Vagina (tissue), 2 donors: ENCODE data around the gene LOXL3. TPM values are rescaled to one million over a fixed set of nuclear protein-coding genes. Genes with fewer than 3 reads are reported as not detected.

ENCODE experiments used
- DNase-seq, 2 donors: peaks; one replicate each; pipeline ENCODE4 v3.0.0-alpha.2; 2017; ENCODE audit errors: extremely low spot score in 2 of 2
- H3K27ac ChIP-seq: fragments of 200-600 bp; sonication (generic); one replicate; pipeline ENCODE4 v1.5.1; 2019
- H3K27me3 ChIP-seq: fragments of 200-600 bp; sonication (generic); one replicate; pipeline ENCODE4 v1.5.1; 2019
- H3K36me3 ChIP-seq, 2 donors: fragments of 200-600 bp; sonication (generic); one replicate each; pipeline ENCODE4 v1.5.1; 2017 to 2019
- H3K4me1 ChIP-seq: fragments of 200-600 bp; sonication (generic); one replicate; pipeline ENCODE4 v1.5.1; 2019
- H3K4me3 ChIP-seq, 2 donors: fragments of 200-600 bp; sonication (generic); 1 replicate in 1 of 2; 2 replicates in 1 of 2; pipeline ENCODE4 v1.5.1; 2016 to 2019
- H3K9me3 ChIP-seq: fragments of 200-600 bp; sonication (generic); one replicate; pipeline ENCODE4 v1.5.1; 2019
- POLR2A ChIP-seq, 2 donors: fragments of 450-650 bp; IDR thresholded peaks; one replicate each; pipeline ENCODE4 v1.6.1; 2017; ENCODE audit warnings: antibody characterized with exemption in 2 of 2, mild to moderate bottlenecking in 2 of 2, moderate library complexity in 2 of 2
- POLR2AphosphoS5 ChIP-seq, 2 donors: sonication (generic); formaldehyde crosslinking; IDR thresholded peaks; one replicate each; pipeline ENCODE4 v1.9.0; 2017; ENCODE audit warnings: antibody characterized with exemption in 2 of 2, mild to moderate bottlenecking in 2 of 2, low read depth in 1 of 2; ENCODE audit not compliant: insufficient read depth in 1 of 2
- intact Hi-C: fragments of 100-400 bp; cut with DNase I; formaldehyde crosslinking; loops from one replicate; pipeline ENCODE4 v1.15.1; 2023
- total RNA-seq: library from RNA; depleted of rRNA; stranded (reverse); fragments of >200 nt; gene quantifications from one replicate; pipeline ENCODE4 v1.2.3, GENCODE V29; 2016
- TF ChIP-seq, protein P1 (sequence below), 3 experiments: fragments of 450-650 bp in 2 of 3; fragments of 200-600 bp in 1 of 3; sonication (generic) in 1 of 3; IDR thresholded peaks; one replicate each; pipeline ENCODE4 v1.5.1; 2017 to 2019; ENCODE audit warnings: antibody characterized with exemption in 3 of 3, mild to moderate bottlenecking in 2 of 3, moderate library complexity in 2 of 3

LOXL3 gene
- total RNA-seq, 1 donor from 2014 or later: 6.1 TPM

DNA sequence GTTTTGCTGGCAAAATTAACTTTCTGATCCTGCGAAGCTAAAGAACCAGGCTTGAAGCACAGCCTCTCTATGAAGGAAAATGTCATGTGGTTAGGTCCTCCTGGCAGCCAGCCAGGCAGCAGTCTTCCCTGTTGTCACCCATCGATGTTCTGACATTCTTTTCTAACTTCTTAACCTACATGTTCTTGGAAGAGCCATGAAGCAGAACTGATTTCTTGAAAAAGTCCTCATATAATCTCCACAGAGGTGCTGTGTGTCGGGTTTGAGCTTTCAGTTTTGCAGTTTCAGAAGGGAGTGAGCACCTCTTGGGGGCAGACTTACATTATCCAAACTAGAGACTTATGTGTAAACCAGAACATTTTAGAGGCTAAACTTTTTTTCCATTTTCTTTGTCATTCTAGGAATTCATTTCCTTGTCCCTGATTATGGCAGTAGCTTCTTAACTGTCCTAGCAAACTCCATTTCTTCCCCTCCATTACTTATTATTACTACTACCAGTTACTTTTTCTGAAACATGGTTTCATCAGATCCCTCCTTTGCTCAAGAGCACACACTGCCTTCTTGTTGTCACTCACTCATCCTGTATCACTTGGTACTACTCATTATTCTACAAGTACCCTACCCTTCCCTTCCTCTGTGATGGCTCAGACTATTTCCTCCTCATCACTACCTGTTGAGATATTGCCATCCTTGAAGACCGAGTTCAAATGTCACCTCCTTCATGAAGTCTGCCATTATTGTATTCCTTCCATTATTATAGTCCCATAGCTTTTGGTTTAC, 31.9 kb upstream of the LOXL3 start:
- Histone ChIP-seq H3K4me3 (no peak overlapping the region), H3K9me3 (no peaks in the 10 kb centered on the region), H3K27me3 (no peaks in the 10 kb centered on the region), H3K27ac (no peak overlapping the region), H3K4me1 (no peaks in the 10 kb centered on the region), H3K36me3 (no peaks in the 10 kb centered on the region)
- no peak for DNase-seq
- intact Hi-C loops: loop anchor here (2.0 kb wide), 1 partner anchor 103 kb away; the partner anchor contains the start of genes CCDC142 and TTC31
- TF ChIP-seq POLR2AphosphoS5 (IDR thresholded peaks at IDR 0.05; ENCODE audit: insufficient read depth in 1 of 2, low read depth in 1 of 2) (no peak), POLR2A (IDR thresholded peaks at IDR 0.05) (no peak)
- TF ChIP-seq, protein P1, sequence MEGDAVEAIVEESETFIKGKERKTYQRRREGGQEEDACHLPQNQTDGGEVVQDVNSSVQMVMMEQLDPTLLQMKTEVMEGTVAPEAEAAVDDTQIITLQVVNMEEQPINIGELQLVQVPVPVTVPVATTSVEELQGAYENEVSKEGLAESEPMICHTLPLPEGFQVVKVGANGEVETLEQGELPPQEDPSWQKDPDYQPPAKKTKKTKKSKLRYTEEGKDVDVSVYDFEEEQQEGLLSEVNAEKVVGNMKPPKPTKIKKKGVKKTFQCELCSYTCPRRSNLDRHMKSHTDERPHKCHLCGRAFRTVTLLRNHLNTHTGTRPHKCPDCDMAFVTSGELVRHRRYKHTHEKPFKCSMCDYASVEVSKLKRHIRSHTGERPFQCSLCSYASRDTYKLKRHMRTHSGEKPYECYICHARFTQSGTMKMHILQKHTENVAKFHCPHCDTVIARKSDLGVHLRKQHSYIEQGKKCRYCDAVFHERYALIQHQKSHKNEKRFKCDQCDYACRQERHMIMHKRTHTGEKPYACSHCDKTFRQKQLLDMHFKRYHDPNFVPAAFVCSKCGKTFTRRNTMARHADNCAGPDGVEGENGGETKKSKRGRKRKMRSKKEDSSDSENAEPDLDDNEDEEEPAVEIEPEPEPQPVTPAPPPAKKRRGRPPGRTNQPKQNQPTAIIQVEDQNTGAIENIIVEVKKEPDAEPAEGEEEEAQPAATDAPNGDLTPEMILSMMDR (IDR thresholded peaks at IDR 0.05): no peak

DNA sequence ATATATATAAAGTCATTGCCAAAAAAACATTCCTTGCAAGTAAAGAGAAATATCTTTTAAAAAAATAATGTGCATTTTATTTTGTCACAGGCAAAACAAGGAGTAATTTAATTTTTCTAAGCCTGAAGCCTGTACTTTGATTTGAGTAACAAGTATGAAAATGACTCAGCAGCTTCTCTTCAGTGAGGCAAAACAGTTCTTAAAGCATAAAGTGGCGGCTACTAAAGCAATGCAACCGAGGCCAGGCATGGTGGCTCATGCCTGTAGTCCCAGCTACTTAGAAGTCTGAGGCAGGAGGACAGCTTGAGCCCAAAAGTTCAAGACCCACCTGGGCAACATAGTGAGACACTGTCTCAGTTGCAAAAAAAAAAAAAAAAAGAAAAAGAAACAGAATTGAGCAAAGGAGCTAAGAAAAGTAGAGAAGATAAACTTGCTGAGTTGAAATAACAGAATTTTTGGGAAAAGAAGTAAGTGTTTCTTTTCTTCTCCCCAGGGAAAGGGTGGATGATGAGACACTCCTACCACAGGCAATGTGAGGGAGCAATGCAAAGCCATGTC, 30.4 kb upstream of the LOXL3 start:
- TF ChIP-seq POLR2A (IDR thresholded peaks at IDR 0.05) (no peak), POLR2AphosphoS5 (IDR thresholded peaks at IDR 0.05; ENCODE audit: insufficient read depth in 1 of 2, low read depth in 1 of 2) (no peak)
- TF ChIP-seq, protein P1 (IDR thresholded peaks at IDR 0.05): no peak
- no peaks in the 10 kb centered on the region for H3K36me3 ChIP-seq
- no peak for DNase-seq
- H3K27me3 ChIP-seq: no peaks in the 10 kb centered on the region
- H3K4me3 ChIP-seq: no peak overlapping the region
- H3K27ac ChIP-seq: no peak overlapping the region
- H3K9me3 ChIP-seq: no peaks in the 10 kb centered on the region
- no peaks in the 10 kb centered on the region for H3K4me1 ChIP-seq
- intact Hi-C loops: no loop called here

DNA sequence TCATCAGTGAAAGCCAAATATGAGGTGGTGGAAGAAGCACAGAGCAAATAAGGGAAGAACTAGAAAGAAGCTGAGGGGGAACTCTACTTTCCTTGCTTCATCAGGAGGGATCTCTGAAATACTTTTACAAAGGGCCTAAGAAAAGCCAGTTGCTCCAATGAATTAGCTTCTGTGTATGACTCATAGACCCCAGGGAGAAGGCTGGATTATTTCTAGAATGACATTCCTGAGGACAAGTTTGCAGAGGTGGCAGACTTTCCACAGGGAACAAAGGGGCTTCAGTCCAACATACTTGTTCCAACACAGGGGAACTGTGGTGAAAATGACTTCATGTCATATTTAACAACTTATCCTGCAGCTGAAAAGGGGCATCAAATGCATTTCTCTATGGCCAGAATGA, 29.8 kb upstream of the LOXL3 start:
- intact Hi-C loops: no loop called here
- Histone ChIP-seq H3K27ac (no peak overlapping the region), H3K4me3 (no peak overlapping the region), H3K9me3 (no peaks in the 10 kb centered on the region), H3K36me3 (no peaks in the 10 kb centered on the region), H3K4me1 (no peaks in the 10 kb centered on the region), H3K27me3 (no peaks in the 10 kb centered on the region)
- DNase-seq: no peak
- TF ChIP-seq POLR2AphosphoS5 (IDR thresholded peaks at IDR 0.05; ENCODE audit: insufficient read depth in 1 of 2, low read depth in 1 of 2) (no peak), POLR2A (IDR thresholded peaks at IDR 0.05) (no peak)
- TF ChIP-seq, protein P1 (IDR thresholded peaks at IDR 0.05): no peak

DNA sequence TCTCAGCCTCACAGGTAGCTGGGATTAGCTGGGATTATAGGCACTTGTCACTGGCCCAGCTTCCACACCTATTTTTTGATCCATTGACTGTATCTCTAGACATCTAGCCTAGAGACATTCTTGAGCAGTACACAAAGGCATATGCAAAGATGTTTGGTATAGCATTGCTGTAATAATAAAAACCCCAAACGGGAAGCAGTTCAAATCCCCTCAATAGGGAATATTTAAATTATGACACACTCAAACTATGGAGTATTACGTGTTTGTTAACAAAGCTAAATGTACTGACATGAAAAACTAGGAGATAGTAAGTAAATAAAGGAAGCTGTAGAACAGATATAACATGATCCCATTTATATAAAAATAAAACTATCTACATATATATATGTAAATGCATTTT, 28.4 kb upstream of the LOXL3 start:
- Histone ChIP-seq H3K4me3 (no peak overlapping the region), H3K27me3 (no peaks in the 10 kb centered on the region), H3K9me3 (no peaks in the 10 kb centered on the region), H3K4me1 (no peaks in the 10 kb centered on the region), H3K27ac (no peak overlapping the region), H3K36me3 (no peaks in the 10 kb centered on the region)
- no peak for DNase-seq
- intact Hi-C loops: no loop called here
- no peak for TF ChIP-seq POLR2A (IDR thresholded peaks at IDR 0.05)
- TF ChIP-seq, protein P1 (IDR thresholded peaks at IDR 0.05): no peak
- no peak for TF ChIP-seq POLR2AphosphoS5 (IDR thresholded peaks at IDR 0.05; ENCODE audit: insufficient read depth in 1 of 2, low read depth in 1 of 2)

DNA sequence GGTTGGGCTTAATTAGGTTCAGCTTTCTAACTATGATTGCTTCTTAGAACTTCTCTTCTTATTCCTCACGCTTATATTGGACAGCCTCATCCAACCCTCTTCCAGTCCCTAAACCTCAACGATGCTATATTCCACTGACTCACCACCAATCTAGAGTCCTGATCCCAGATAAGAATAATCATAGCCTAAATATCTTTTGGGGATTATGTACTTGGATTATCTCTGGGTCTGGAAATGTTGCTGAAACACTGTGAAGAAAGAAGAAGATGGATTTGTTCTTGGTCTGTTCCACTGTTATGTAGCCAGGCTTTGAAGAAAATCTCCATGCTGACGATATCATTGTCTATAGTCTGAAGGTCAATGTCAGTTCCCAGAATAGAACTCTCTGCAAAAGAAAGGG, 27.7 kb upstream of the LOXL3 start:
- Histone ChIP-seq H3K4me1 (no peaks in the 10 kb centered on the region), H3K9me3 (no peaks in the 10 kb centered on the region), H3K36me3 (no peaks in the 10 kb centered on the region), H3K27ac (no peak overlapping the region), H3K27me3 (no peaks in the 10 kb centered on the region), H3K4me3 (no peak overlapping the region)
- intact Hi-C loops: no loop called here
- TF ChIP-seq, protein P1 (IDR thresholded peaks at IDR 0.05): no peak
- TF ChIP-seq POLR2AphosphoS5 (IDR thresholded peaks at IDR 0.05; ENCODE audit: insufficient read depth in 1 of 2, low read depth in 1 of 2) (no peak), POLR2A (IDR thresholded peaks at IDR 0.05) (no peak)
- DNase-seq: no peak
